GM23338 (cell line): ENCODE data around the gene TULP3.
"Not testable (repeated sequence)": the region's sequence is repeated elsewhere in the genome, so short reads cannot be mapped to it uniquely, and the experiment has no call there.

Experiments
- CREB1 ChIP-seq: fragments of 250-450 bp; sonication (Bioruptor Pico); IDR thresholded peaks from 2 replicates; pipeline ENCODE4 v1.5.0; 2020; ENCODE audit warnings: low read depth, mild to moderate bottlenecking, moderate library complexity
- CTCF ChIP-seq, 2 experiments: fragments of 200-600 bp in 1 of 2; sonication (generic) in 1 of 2; conservative IDR thresholded peaks; 2 replicates each; pipeline versions ENCODE4 v1.5.1 to v1.6.1; 2016 to 2017; ENCODE audit warnings: antibody characterized with exemption in 2 of 2, low read depth in 2 of 2, mild to moderate bottlenecking in 2 of 2, moderate library complexity in 1 of 2
- ETS1 ChIP-seq: IDR thresholded peaks from 2 replicates; pipeline ENCODE4 v1.6.1; 2016; ENCODE audit warnings: antibody characterized with exemption
- EZH2 ChIP-seq: fragments of 200-600 bp; sonication (generic); IDR thresholded peaks from one replicate; pipeline ENCODE4 v1.8.0; 2017; ENCODE audit warnings: antibody characterized with exemption, mild to moderate bottlenecking, low read depth; ENCODE audit not compliant: unreplicated experiment
- EZH2phosphoT487 ChIP-seq: fragments of 200-600 bp; sonication (generic); IDR thresholded peaks from one replicate; pipeline ENCODE4 v1.8.1; 2018; ENCODE audit warnings: antibody characterized with exemption; ENCODE audit not compliant: unreplicated experiment
- JUNB ChIP-seq: IDR thresholded peaks from one replicate; pipeline ENCODE4 v1.6.1; 2016; ENCODE audit warnings: antibody characterized with exemption; ENCODE audit not compliant: unreplicated experiment
- POLR2AphosphoS5 ChIP-seq: IDR thresholded peaks from 2 replicates; pipeline ENCODE4 v1.6.1; 2016; ENCODE audit warnings: antibody characterized with exemption, low read depth
- REST ChIP-seq: IDR thresholded peaks from one replicate; pipeline ENCODE4 v1.6.1; 2018; ENCODE audit warnings: antibody characterized with exemption; ENCODE audit not compliant: unreplicated experiment

- TF ChIP-seq CTCF (conservative IDR thresholded peaks at IDR 0.05; ENCODE audit: low read depth in 2 of 2); CREB1; POLR2AphosphoS5; ETS1; REST; EZH2phosphoT487; JUNB; EZH2: not testable (repeated sequence)
These were observed 21.6 kb upstream of the TULP3 start for GRCh38 chr12:2868986-2869632.
